HepG2 (cell line): Measurements from ENCODE around the gene PLEKHB1. TPM values are rescaled to one million over a fixed set of nuclear protein-coding genes. Genes with fewer than 3 reads are reported as not detected.
A peak's percentile ranks its signal among the peaks of the same experiment; 100 is the strongest.

Experiments used
- BORCS8-MEF2B ChIP-seq: sonication (generic); formaldehyde crosslinking; IDR thresholded peaks from 2 replicates; pipeline ENCODE4 v1.8.0; 2022; ENCODE audit warnings: mild to moderate bottlenecking, missing genetic modification reagents
- CENPT ChIP-seq: sonication (generic); formaldehyde crosslinking; IDR thresholded peaks from 2 replicates; pipeline ENCODE4 v1.8.0; 2022; ENCODE audit warnings: low read depth, mild to moderate bottlenecking, moderate library complexity, missing genetic modification reagents
- CHD4 ChIP-seq: fragments of 200-600 bp; sonication (generic); IDR thresholded peaks from 2 replicates; pipeline ENCODE4 v1.7.0; 2017; ENCODE audit warnings: mild to moderate bottlenecking, low read length, borderline replicate concordance
- KDM6A ChIP-seq: IDR thresholded peaks from 2 replicates; pipeline ENCODE4 v1.6.1; 2016; ENCODE audit warnings: low read depth
- MAFK ChIP-seq, 2 experiments: IDR thresholded peaks in 1 of 2; conservative IDR thresholded peaks in 1 of 2; 2 replicates each; pipeline ENCODE4 v1.6.1; 2011; ENCODE audit warnings: improper control_type of control experiment in 2 of 2, low read length in 2 of 2
- NKX3-1 ChIP-seq: sonication (generic); formaldehyde crosslinking; IDR thresholded peaks from 2 replicates; pipeline ENCODE4 v1.5.0; 2020; ENCODE audit warnings: missing genetic modification reagents
- SMAD3 ChIP-seq: sonication (generic); formaldehyde crosslinking; IDR thresholded peaks from 2 replicates; pipeline ENCODE4 v1.4.0; 2020; ENCODE audit warnings: missing genetic modification reagents
- SP2 ChIP-seq: sonication (generic); formaldehyde crosslinking; IDR thresholded peaks from 2 replicates; pipeline ENCODE4 v1.5.1; 2020; ENCODE audit warnings: mild to moderate bottlenecking, missing genetic modification reagents
- ZNF121 ChIP-seq: sonication (generic); formaldehyde crosslinking; IDR thresholded peaks from 2 replicates; pipeline ENCODE4 v1.5.0; 2020; ENCODE audit warnings: mild to moderate bottlenecking, missing genetic modification reagents
- polyA plus RNA-seq, 8 experiments: library from polyadenylated mRNA; depleted of rRNA in 3 of 8; stranded (reverse) in 7 of 8; unstranded in 1 of 8; fragments of >200 nt; fragmentation: Illumina TruSeq in 4 of 8; extraction: Trizol in 4 of 8; gene quantifications; 2 replicates each; pipeline versions ENCODE4 v1.2.1 to v1.2.3, GENCODE V29; 2011 to 2016; ENCODE audit warnings: low read depth in 4 of 8, missing spikeins in 1 of 8, mixed read lengths in 1 of 8; ENCODE audit not compliant: insufficient read depth in 1 of 8
- total RNA-seq, 5 experiments: library from RNA; depleted of rRNA; stranded (reverse); fragments of >200 nt; fragmentation: Illumina TruSeq; extraction: Trizol; gene quantifications; 2 replicates each; pipeline ENCODE4 v1.2.3, GENCODE V29; 2016; ENCODE audit warnings: low read depth in 1 of 5
- TF ChIP-seq, protein P1 (sequence below): sonication (generic); formaldehyde crosslinking; IDR thresholded peaks from 2 replicates; pipeline ENCODE4 v1.5.1; 2020; ENCODE audit warnings: mild to moderate bottlenecking, missing genetic modification reagents, borderline replicate concordance
- TF ChIP-seq, protein P2 (sequence below): sonication (generic); formaldehyde crosslinking; IDR thresholded peaks from 2 replicates; pipeline ENCODE4 v1.4.0; 2020; ENCODE audit warnings: mild to moderate bottlenecking, low read depth, missing genetic modification reagents
- TF ChIP-seq, protein P3 (sequence below): sonication (generic); formaldehyde crosslinking; IDR thresholded peaks from 2 replicates; pipeline ENCODE4 v1.4.0; 2020; ENCODE audit warnings: mild to moderate bottlenecking, missing genetic modification reagents
- TF ChIP-seq, protein P4 (sequence below): sonication (generic); formaldehyde crosslinking; IDR thresholded peaks from 2 replicates; pipeline ENCODE4 v1.5.0; 2020; ENCODE audit warnings: mild to moderate bottlenecking, missing genetic modification reagents, borderline replicate concordance
- TF ChIP-seq, protein P5 (sequence below): sonication (generic); formaldehyde crosslinking; IDR thresholded peaks from 2 replicates; pipeline ENCODE4 v1.5.1; 2020; ENCODE audit warnings: mild to moderate bottlenecking, missing genetic modification reagents, moderate library complexity

The PLEKHB1 gene
- total and polyA plus RNA-seq, 2 of the 13 experiments (the other 11 are each of a cell fraction or from before 2014, with no cell fraction given) = 68.0 to 99.3 TPM

DNA sequence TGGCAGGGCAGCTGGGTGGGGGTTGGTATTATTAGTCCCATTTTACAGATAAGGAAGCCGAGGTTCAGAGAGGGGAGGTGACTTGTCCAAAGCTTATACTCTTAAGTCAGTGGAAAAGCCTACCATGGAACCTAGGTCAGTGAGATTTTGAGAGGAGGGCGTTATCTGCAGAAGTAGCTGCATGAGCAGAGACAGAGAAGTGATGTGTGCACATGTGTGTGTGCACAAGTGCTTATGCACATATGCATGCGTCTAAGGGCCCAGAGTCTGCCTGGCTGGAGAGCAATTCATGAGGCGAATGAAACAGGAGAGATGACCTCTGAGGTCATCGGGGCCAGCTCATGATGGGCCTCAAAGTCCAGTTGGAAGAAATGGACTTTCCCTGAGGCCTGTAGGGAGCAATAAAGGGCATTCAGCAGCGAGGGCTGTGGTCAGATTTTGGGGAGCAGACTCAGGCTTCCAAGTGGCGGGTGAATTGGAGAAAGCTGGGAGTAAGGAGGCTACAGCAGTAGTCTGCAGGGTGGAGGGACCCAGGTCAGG is 8.2 kb downstream of the PLEKHB1 start (continued):
- TF ChIP-seq, protein P1, sequence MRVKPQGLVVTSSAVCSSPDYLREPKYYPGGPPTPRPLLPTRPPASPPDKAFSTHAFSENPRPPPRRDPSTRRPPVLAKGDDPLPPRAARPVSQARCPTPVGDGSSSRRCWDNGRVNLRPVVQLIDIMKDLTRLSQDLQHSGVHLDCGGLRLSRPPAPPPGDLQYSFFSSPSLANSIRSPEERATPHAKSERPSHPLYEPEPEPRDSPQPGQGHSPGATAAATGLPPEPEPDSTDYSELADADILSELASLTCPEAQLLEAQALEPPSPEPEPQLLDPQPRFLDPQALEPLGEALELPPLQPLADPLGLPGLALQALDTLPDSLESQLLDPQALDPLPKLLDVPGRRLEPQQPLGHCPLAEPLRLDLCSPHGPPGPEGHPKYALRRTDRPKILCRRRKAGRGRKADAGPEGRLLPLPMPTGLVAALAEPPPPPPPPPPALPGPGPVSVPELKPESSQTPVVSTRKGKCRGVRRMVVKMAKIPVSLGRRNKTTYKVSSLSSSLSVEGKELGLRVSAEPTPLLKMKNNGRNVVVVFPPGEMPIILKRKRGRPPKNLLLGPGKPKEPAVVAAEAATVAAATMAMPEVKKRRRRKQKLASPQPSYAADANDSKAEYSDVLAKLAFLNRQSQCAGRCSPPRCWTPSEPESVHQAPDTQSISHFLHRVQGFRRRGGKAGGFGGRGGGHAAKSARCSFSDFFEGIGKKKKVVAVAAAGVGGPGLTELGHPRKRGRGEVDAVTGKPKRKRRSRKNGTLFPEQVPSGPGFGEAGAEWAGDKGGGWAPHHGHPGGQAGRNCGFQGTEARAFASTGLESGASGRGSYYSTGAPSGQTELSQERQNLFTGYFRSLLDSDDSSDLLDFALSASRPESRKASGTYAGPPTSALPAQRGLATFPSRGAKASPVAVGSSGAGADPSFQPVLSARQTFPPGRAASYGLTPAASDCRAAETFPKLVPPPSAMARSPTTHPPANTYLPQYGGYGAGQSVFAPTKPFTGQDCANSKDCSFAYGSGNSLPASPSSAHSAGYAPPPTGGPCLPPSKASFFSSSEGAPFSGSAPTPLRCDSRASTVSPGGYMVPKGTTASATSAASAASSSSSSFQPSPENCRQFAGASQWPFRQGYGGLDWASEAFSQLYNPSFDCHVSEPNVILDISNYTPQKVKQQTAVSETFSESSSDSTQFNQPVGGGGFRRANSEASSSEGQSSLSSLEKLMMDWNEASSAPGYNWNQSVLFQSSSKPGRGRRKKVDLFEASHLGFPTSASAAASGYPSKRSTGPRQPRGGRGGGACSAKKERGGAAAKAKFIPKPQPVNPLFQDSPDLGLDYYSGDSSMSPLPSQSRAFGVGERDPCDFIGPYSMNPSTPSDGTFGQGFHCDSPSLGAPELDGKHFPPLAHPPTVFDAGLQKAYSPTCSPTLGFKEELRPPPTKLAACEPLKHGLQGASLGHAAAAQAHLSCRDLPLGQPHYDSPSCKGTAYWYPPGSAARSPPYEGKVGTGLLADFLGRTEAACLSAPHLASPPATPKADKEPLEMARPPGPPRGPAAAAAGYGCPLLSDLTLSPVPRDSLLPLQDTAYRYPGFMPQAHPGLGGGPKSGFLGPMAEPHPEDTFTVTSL (CRISPR knock-in tag) = no peak
- TF ChIP-seq MAFK (conservative IDR thresholded peaks at IDR 0.05 in 1 of 2, IDR thresholded peaks at IDR 0.05 in 1 of 2; ENCODE audit: low read length in 2 of 2) (no peak), SMAD3 (CRISPR knock-in tag) (no peak), KDM6A (CRISPR knock-in tag) (0 out of 2 replicates have a peak, but pooled peaks have one; percentile 21), BORCS8-MEF2B (CRISPR knock-in tag) (0 out of 2 replicates have a peak, but pooled peaks have one; percentile 22), NKX3-1 (CRISPR knock-in tag) (no peak), SP2 (CRISPR knock-in tag) (no peak), ZNF121 (CRISPR knock-in tag) (no peak), CENPT (no peak), CHD4 (peak; percentile 97)
- TF ChIP-seq, protein P2, sequence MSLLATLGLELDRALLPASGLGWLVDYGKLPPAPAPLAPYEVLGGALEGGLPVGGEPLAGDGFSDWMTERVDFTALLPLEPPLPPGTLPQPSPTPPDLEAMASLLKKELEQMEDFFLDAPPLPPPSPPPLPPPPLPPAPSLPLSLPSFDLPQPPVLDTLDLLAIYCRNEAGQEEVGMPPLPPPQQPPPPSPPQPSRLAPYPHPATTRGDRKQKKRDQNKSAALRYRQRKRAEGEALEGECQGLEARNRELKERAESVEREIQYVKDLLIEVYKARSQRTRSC (CRISPR knock-in tag) = no peak
- TF ChIP-seq, protein P3, sequence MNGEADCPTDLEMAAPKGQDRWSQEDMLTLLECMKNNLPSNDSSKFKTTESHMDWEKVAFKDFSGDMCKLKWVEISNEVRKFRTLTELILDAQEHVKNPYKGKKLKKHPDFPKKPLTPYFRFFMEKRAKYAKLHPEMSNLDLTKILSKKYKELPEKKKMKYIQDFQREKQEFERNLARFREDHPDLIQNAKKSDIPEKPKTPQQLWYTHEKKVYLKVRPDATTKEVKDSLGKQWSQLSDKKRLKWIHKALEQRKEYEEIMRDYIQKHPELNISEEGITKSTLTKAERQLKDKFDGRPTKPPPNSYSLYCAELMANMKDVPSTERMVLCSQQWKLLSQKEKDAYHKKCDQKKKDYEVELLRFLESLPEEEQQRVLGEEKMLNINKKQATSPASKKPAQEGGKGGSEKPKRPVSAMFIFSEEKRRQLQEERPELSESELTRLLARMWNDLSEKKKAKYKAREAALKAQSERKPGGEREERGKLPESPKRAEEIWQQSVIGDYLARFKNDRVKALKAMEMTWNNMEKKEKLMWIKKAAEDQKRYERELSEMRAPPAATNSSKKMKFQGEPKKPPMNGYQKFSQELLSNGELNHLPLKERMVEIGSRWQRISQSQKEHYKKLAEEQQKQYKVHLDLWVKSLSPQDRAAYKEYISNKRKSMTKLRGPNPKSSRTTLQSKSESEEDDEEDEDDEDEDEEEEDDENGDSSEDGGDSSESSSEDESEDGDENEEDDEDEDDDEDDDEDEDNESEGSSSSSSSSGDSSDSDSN (CRISPR knock-in tag) = no peak
- TF ChIP-seq, protein P4, sequence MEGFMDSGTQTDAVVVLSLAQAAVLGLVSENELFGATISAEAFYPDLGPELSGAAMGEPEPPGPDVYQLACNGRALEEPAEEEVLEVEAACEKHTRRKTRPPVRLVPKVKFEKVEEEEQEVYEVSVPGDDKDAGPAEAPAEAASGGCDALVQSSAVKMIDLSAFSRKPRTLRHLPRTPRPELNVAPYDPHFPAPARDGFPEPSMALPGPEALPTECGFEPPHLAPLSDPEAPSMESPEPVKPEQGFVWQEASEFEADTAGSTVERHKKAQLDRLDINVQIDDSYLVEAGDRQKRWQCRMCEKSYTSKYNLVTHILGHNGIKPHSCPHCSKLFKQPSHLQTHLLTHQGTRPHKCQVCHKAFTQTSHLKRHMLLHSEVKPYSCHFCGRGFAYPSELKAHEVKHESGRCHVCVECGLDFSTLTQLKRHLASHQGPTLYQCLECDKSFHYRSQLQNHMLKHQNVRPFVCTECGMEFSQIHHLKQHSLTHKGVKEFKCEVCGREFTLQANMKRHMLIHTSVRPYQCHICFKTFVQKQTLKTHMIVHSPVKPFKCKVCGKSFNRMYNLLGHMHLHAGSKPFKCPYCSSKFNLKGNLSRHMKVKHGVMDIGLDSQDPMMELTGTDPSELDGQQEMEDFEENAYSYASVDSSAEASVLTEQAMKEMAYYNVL (CRISPR knock-in tag) = no peak
- TF ChIP-seq, protein P5, sequence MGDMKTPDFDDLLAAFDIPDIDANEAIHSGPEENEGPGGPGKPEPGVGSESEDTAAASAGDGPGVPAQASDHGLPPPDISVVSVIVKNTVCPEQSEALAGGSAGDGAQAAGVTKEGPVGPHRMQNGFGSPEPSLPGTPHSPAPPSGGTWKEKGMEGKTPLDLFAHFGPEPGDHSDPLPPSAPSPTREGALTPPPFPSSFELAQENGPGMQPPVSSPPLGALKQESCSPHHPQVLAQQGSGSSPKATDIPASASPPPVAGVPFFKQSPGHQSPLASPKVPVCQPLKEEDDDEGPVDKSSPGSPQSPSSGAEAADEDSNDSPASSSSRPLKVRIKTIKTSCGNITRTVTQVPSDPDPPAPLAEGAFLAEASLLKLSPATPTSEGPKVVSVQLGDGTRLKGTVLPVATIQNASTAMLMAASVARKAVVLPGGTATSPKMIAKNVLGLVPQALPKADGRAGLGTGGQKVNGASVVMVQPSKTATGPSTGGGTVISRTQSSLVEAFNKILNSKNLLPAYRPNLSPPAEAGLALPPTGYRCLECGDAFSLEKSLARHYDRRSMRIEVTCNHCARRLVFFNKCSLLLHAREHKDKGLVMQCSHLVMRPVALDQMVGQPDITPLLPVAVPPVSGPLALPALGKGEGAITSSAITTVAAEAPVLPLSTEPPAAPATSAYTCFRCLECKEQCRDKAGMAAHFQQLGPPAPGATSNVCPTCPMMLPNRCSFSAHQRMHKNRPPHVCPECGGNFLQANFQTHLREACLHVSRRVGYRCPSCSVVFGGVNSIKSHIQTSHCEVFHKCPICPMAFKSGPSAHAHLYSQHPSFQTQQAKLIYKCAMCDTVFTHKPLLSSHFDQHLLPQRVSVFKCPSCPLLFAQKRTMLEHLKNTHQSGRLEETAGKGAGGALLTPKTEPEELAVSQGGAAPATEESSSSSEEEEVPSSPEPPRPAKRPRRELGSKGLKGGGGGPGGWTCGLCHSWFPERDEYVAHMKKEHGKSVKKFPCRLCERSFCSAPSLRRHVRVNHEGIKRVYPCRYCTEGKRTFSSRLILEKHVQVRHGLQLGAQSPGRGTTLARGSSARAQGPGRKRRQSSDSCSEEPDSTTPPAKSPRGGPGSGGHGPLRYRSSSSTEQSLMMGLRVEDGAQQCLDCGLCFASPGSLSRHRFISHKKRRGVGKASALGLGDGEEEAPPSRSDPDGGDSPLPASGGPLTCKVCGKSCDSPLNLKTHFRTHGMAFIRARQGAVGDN (CRISPR knock-in tag) = peak; percentile 63
